IMR-90 (cell line): ENCODE measurements around the gene LTC4S. TPM values are rescaled to one million over a fixed set of nuclear protein-coding genes. Genes with fewer than 3 reads are reported as not detected.

Experiments
- ATAC-seq: fragments of 200-7000 bp; cut with Tn5 transposase; 2 replicates; pipeline ENCODE4 v1.9.1; 2020; ENCODE audit warnings: low read depth, mild to moderate bottlenecking, moderate library complexity
- BruUV-seq: library from RNA; stranded (reverse); fragments of 400-500 nt; replicated peaks from 2 replicates; lab custom pipeline; 2021; lab: Mats Ljungman, UMichigan
- CTCF ChIA-PET: fragments of 300-600 bp; formaldehyde crosslinking; extraction: SDS; loops from one replicate; lab custom pipeline; 2021; ENCODE audit warnings: antibody characterized with exemption; lab: Yijun Ruan, JAX
- POLR2A ChIA-PET: fragments of 300-600 bp; sonication (Branson Sonifier 250); formaldehyde crosslinking; loops from one replicate; lab custom pipeline; 2022; ENCODE audit warnings: antibody characterized with exemption; ENCODE audit not compliant: unreplicated experiment; lab: Charles Lee
- DNase-seq: peaks from one replicate; pipeline ENCODE4 v3.0.0; 2013
- H2AFZ ChIP-seq: replicated peaks from 2 replicates; pipeline ENCODE3; 2013; ENCODE audit warnings: low read length, mild to moderate bottlenecking; ENCODE audit not compliant: poor library complexity
- H2AK5ac ChIP-seq: 2 replicates; pipeline ENCODE4 v1.6.1; 2013; ENCODE audit warnings: low read depth, low read length, inconsistent platforms
- H2AK9ac ChIP-seq: replicated peaks from 2 replicates; pipeline ENCODE3; 2013; ENCODE audit warnings: mild to moderate bottlenecking, low read depth, low read length, moderate library complexity; ENCODE audit not compliant: poor library complexity
- H2BK120ac ChIP-seq: 2 replicates; pipeline ENCODE4 v1.6.1; 2013; ENCODE audit warnings: low read depth, low read length, inconsistent platforms
- H2BK15ac ChIP-seq: 3 replicates; pipeline ENCODE4 v1.6.1; 2013; ENCODE audit warnings: low read depth, low read length, inconsistent platforms
- H2BK20ac ChIP-seq: 2 replicates; pipeline ENCODE4 v1.6.1; 2013; ENCODE audit warnings: low read depth, mild to moderate bottlenecking, inconsistent platforms, low read length, moderate library complexity
- H2BK5ac ChIP-seq: 2 replicates; pipeline ENCODE4 v1.6.1; 2013; ENCODE audit warnings: mild to moderate bottlenecking, low read depth, low read length, inconsistent platforms; ENCODE audit not compliant: poor library complexity, severe bottlenecking
- H3K14ac ChIP-seq: replicated peaks from 2 replicates; pipeline ENCODE4 v1.6.1; 2013; ENCODE audit warnings: low read depth, low read length, inconsistent platforms
- H3K18ac ChIP-seq: 2 replicates; pipeline ENCODE4 v1.6.1; 2013; ENCODE audit warnings: low read depth, low read length, control low read depth
- H3K23ac ChIP-seq: 2 replicates; pipeline ENCODE4 v1.6.1; 2013; ENCODE audit warnings: low read depth, low read length, inconsistent platforms
- H3K27ac ChIP-seq: 2 replicates; pipeline ENCODE4 v1.5.1; 2013; ENCODE audit warnings: mild to moderate bottlenecking, control low read depth, low read length; ENCODE audit not compliant: insufficient read depth
- H3K27me3 ChIP-seq: 2 replicates; pipeline ENCODE4 v1.6.1; 2013; ENCODE audit warnings: low read length; ENCODE audit not compliant: control insufficient read depth, insufficient read depth
- H3K36me3 ChIP-seq: 2 replicates; pipeline ENCODE4 v1.6.1; 2013; ENCODE audit warnings: low read length, mixed read lengths; ENCODE audit not compliant: control insufficient read depth, insufficient read depth
- H3K4ac ChIP-seq: 2 replicates; pipeline ENCODE4 v1.6.1; 2013; ENCODE audit warnings: low read depth, low read length, inconsistent platforms
- H3K4me1 ChIP-seq: 2 replicates; pipeline ENCODE4 v1.6.1; 2013; ENCODE audit warnings: low read length, mixed read lengths; ENCODE audit not compliant: control insufficient read depth, insufficient read depth
- H3K4me2 ChIP-seq: 2 replicates; pipeline ENCODE4 v1.6.1; 2013; ENCODE audit warnings: low read depth, mild to moderate bottlenecking, control low read depth, low read length, moderate library complexity
- H3K4me3 ChIP-seq: 2 replicates; pipeline ENCODE4 v1.5.1; 2013; ENCODE audit warnings: low read depth, mild to moderate bottlenecking, control low read depth, low read length, moderate library complexity; ENCODE audit not compliant: insufficient read depth
- H3K56ac ChIP-seq: 2 replicates; pipeline ENCODE4 v1.6.1; 2013; ENCODE audit warnings: low read length, inconsistent platforms; ENCODE audit not compliant: insufficient read depth; ENCODE audit errors: extremely low read depth
- H3K79me1 ChIP-seq, 2 experiments: 2 replicates each; pipeline ENCODE4 v1.6.1; 2013; ENCODE audit warnings: low read length in 2 of 2, inconsistent platforms in 1 of 2, low read depth in 1 of 2
- H3K9ac ChIP-seq: 2 replicates; pipeline ENCODE4 v1.6.1; 2013; ENCODE audit warnings: low read depth, low read length, control low read depth
- H3K9me1 ChIP-seq: 2 replicates; pipeline ENCODE4 v1.6.1; 2013; ENCODE audit warnings: low read length, inconsistent platforms; ENCODE audit not compliant: insufficient read depth
- H3K9me3 ChIP-seq: 2 replicates; pipeline ENCODE4 v1.6.1; 2013; ENCODE audit warnings: low read length; ENCODE audit not compliant: control insufficient read depth, insufficient read depth
- H4K20me1 ChIP-seq: 2 replicates; pipeline ENCODE4 v1.6.1; 2013; ENCODE audit warnings: low read length, inconsistent platforms; ENCODE audit not compliant: insufficient read depth
- H4K5ac ChIP-seq: 2 replicates; pipeline ENCODE4 v1.6.1; 2013; ENCODE audit warnings: mild to moderate bottlenecking, low read depth, low read length, control low read depth
- H4K8ac ChIP-seq, 2 experiments: 2 replicates each; pipeline ENCODE4 v1.6.1; 2013; ENCODE audit warnings: low read depth in 2 of 2, low read length in 2 of 2, control low read depth in 1 of 2, inconsistent platforms in 1 of 2
- H4K91ac ChIP-seq: 2 replicates; pipeline ENCODE4 v1.6.1; 2013; ENCODE audit warnings: low read depth, low read length, inconsistent platforms; ENCODE audit not compliant: insufficient read depth
- BHLHE40 ChIP-seq: fragments of 150-350 bp; IDR thresholded peaks from 2 replicates; pipeline ENCODE4 v1.6.1; 2016; ENCODE audit warnings: mild to moderate bottlenecking, low read depth, low read length
- RCOR1 ChIP-seq: IDR thresholded peaks from 2 replicates; pipeline ENCODE4 v1.6.1; 2012; ENCODE audit warnings: mild to moderate bottlenecking, low read length, improper control_type of control experiment; ENCODE audit not compliant: insufficient replicate concordance
- USF2 ChIP-seq: fragments of 150-350 bp; IDR thresholded peaks from 2 replicates; pipeline ENCODE4 v1.6.1; 2017; ENCODE audit warnings: mild to moderate bottlenecking, antibody characterized with exemption, low read length, low read depth
- WGBS, 2 experiments: methylation state at CpG; one replicate each; pipeline versions ENCODE4 v1.1.5 to v1.1.7; 2013; ENCODE audit warnings: missing lambda C conversion rate in 2 of 2; ENCODE audit not compliant: insufficient read length in 1 of 2; ENCODE audit errors: extremely low coverage in 2 of 2; 5-methylcytosine and 5-hydroxymethylcytosine counted together
- dilution Hi-C: fragments of 300-500 bp; cut with HindIII; formaldehyde crosslinking; loops from one replicate; pipeline ENCODE4 v1.14.3; 2018; ENCODE audit warnings: low sequenced_read_pairs; ENCODE audit not compliant: unreplicated experiment
- in situ Hi-C: fragments of 300-500 bp; cut with MboI; formaldehyde crosslinking; loops from 3 replicates; pipeline ENCODE4 v1.14.3; 2019; ENCODE audit warnings: low sequenced_read_pairs, inconsistent platforms, mixed read lengths
- intact Hi-C: fragments of 100-400 bp; cut with micrococcal nuclease; formaldehyde crosslinking; loops from 2 replicates; pipeline ENCODE4 v1.10.0; 2022
- polyA plus RNA-seq, 3 experiments: library from polyadenylated mRNA; depleted of rRNA; stranded (reverse); fragments of >200 nt; gene quantifications; 2 replicates each; pipeline ENCODE4 v1.2.3, GENCODE V29; 2012; ENCODE audit warnings: low replicate concordance in 1 of 3
- total RNA-seq: library from RNA; depleted of rRNA; stranded (reverse); fragments of >200 nt; gene quantifications from 2 replicates; pipeline ENCODE4 v1.2.3, GENCODE V29; 2012
- TF ChIP-seq, protein P1 (sequence below): conservative IDR thresholded peaks from 2 replicates; pipeline ENCODE4 v1.5.1; 2012; ENCODE audit warnings: mild to moderate bottlenecking, low read depth, low read length, improper control_type of control experiment

Gene LTC4S
- total and polyA plus RNA-seq, 2 of the 4 experiments (the other 2 are of a cell fraction), result 0.72 TPM; not detected in 1

DNA sequence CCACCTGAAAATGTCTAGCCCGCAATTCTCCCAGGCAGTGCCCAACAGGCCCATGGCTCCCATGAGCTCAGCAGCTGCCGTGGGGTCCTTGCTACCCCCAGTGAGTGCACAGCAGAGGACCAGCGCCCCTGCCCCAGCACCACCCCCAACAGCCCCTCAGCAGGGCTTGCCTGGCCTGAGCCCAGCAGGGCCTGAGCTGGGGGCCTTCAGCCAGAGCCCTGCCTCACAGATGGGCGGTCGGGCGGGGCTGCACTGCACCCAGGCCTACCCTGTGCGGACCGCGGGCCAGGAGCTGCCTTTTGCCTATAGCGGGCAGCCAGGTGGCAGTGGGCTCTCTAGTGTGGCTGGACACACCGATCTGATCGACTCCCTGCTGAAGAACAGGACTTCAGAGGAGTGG lies 19.3 kb upstream of the LTC4S start:
- no peak overlapping the region for H2AK5ac ChIP-seq
- H3K56ac ChIP-seq, result no peak overlapping the region
- POLR2A ChIA-PET, result no interaction called here
- no peaks in the 10 kb centered on the region for H3K9me1 ChIP-seq
- H2AFZ ChIP-seq, result no peak overlapping the region
- no peak overlapping the region for H3K27ac ChIP-seq
- no peaks in the 10 kb centered on the region for H3K4me1 ChIP-seq
- no peak overlapping the region for H4K5ac ChIP-seq
- no peak overlapping the region for H4K91ac ChIP-seq
- no peak overlapping the region for H3K4ac ChIP-seq
- H3K36me3 ChIP-seq, result peaks cover 73% of the 10 kb centered on the region
- ATAC-seq (no peak), DNase-seq (no peak)
- H3K4me3 ChIP-seq, result no peak overlapping the region
- dilution Hi-C loops (no loop called here), intact Hi-C loops (no loop called here), in situ Hi-C loops (no loop called here)
- TF ChIP-seq BHLHE40, result no peak
- TF ChIP-seq RCOR1, result no peak
- TF ChIP-seq, protein P1, sequence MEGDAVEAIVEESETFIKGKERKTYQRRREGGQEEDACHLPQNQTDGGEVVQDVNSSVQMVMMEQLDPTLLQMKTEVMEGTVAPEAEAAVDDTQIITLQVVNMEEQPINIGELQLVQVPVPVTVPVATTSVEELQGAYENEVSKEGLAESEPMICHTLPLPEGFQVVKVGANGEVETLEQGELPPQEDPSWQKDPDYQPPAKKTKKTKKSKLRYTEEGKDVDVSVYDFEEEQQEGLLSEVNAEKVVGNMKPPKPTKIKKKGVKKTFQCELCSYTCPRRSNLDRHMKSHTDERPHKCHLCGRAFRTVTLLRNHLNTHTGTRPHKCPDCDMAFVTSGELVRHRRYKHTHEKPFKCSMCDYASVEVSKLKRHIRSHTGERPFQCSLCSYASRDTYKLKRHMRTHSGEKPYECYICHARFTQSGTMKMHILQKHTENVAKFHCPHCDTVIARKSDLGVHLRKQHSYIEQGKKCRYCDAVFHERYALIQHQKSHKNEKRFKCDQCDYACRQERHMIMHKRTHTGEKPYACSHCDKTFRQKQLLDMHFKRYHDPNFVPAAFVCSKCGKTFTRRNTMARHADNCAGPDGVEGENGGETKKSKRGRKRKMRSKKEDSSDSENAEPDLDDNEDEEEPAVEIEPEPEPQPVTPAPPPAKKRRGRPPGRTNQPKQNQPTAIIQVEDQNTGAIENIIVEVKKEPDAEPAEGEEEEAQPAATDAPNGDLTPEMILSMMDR, result no peak
- no peak for TF ChIP-seq USF2
- no peak overlapping the region for H2BK20ac ChIP-seq
- 0 out of 2 replicates have a peak, but pooled peaks cover 5% of the 10 kb centered on the region for H4K20me1 ChIP-seq
- peaks cover 17 to 34% of the 10 kb centered on the region in 2 experiments for H3K79me1 ChIP-seq
- no peaks in the 10 kb centered on the region for H3K9me3 ChIP-seq
- H3K4me2 ChIP-seq, result no peak overlapping the region
- no peak overlapping the region for H3K18ac ChIP-seq
- H3K14ac ChIP-seq, result no peak overlapping the region
- H3K23ac ChIP-seq, result no peak overlapping the region
- H2BK5ac ChIP-seq, result no peak overlapping the region
- CTCF ChIA-PET, result no interaction called here
- H2BK120ac ChIP-seq, result no peak overlapping the region
- no peak overlapping the region for H4K8ac ChIP-seq
- no peak overlapping the region for H2AK9ac ChIP-seq
- no peak overlapping the region for H2BK15ac ChIP-seq
- BruUV-seq, result no TSS peak
- 95% methylated on average over 8 of the region's 12 CpGs; no CpG with 5 or more reads in 1 of the 2 experiments for WGBS, 2 experiments
- no peak overlapping the region for H3K9ac ChIP-seq
- H3K27me3 ChIP-seq, result no peaks in the 10 kb centered on the region
